Activated CD8-positive, alpha-beta T cell treated with anti-CD3 and anti-CD28 coated beads for 36 hours (primary cell): ENCODE results near the gene FGB. TPM values are rescaled to one million over a fixed set of nuclear protein-coding genes. Genes with fewer than 3 reads are reported as not detected.
"Not testable (repeated sequence)": the region's sequence is repeated elsewhere in the genome, so short reads cannot be mapped to it uniquely, and the experiment has no call there.

Source experiments
- ATAC-seq: fragments of 200-7000 bp; cut with Tn5 transposase; one replicate; pipeline ENCODE4 v1.10.0; 2021; ENCODE audit warnings: mild to moderate bottlenecking, moderate library complexity
- CTCF ChIA-PET: fragments of 350-600 bp; sonication (Branson Sonifier 250); formaldehyde crosslinking; loops from one replicate; lab custom pipeline; 2021; ENCODE audit warnings: antibody characterized with exemption; lab: Charles Lee
- POLR2A ChIA-PET: fragments of 350-600 bp; sonication (Branson Sonifier 250); formaldehyde crosslinking; loops from one replicate; lab custom pipeline; 2021; ENCODE audit warnings: antibody characterized with exemption; lab: Charles Lee
- DNase-seq: peaks from one replicate; pipeline ENCODE4 v3.0.0-alpha.2; 2020
- H3K27ac Mint-ChIP-seq: one replicate; pipeline ENCODE4 v1.8.0; 2021; ENCODE audit warnings: mild to moderate bottlenecking, mixed read lengths
- H3K27me3 Mint-ChIP-seq: one replicate; pipeline ENCODE4 v1.8.0; 2021; ENCODE audit warnings: mixed read lengths
- H3K36me3 Mint-ChIP-seq: one replicate; pipeline ENCODE4 v1.8.0; 2021; ENCODE audit warnings: low read depth, mixed read lengths
- H3K4me1 Mint-ChIP-seq: one replicate; pipeline ENCODE4 v1.8.0; 2021; ENCODE audit warnings: low read depth, mixed read lengths
- H3K4me3 Mint-ChIP-seq: one replicate; pipeline ENCODE4 v1.8.0; 2021; ENCODE audit warnings: mild to moderate bottlenecking, moderate library complexity, mixed read lengths
- H3K9me3 Mint-ChIP-seq: one replicate; pipeline ENCODE4 v1.8.0; 2021; ENCODE audit warnings: mixed read lengths
- CTCF ChIP-seq: fragments of 200-600 bp; IDR thresholded peaks from one replicate; pipeline ENCODE4 v1.8.0; 2022; ENCODE audit warnings: antibody characterized with exemption, mild to moderate bottlenecking
- intact Hi-C: fragments of 100-400 bp; cut with micrococcal nuclease; formaldehyde crosslinking; loops from one replicate; pipeline ENCODE4 v1.10.0; 2022
- total RNA-seq, 2 experiments: library from RNA; stranded (reverse); gene quantifications; one replicate each; pipeline ENCODE4 v1.2.3, GENCODE V29; 2021

FGB gene
- total RNA-seq, 2 experiments from 2014 or later: not detected

GRCh38 chr4:154590329-154591006 is 27.7 kb downstream of the FGB start, which contains the start of gene FGA:
Gene FGA, minus strand, starts transcription at chr4:154590742. Its CDS starts 55 bp downstream, at chr4:154590687.
- no peak for ATAC-seq
- Mint-ChIP-seq H3K36me3 (no peaks in the 10 kb centered on the region), H3K27ac (no peak within 1 kb of the TSS), H3K9me3 (no peaks in the 10 kb centered on the region), H3K27me3 (peaks cover 19% of the 10 kb centered on the region), H3K4me3 (no peak within 1 kb of the TSS), H3K4me1 (no peaks in the 10 kb centered on the region)
- no peak for TF ChIP-seq CTCF
- intact Hi-C loops: no loop called here
- ChIA-PET CTCF (interaction anchor here (1.4 kb wide), 1 partner anchor 31 kb away, joined by 3 read pairs; no protein-coding TSS in a partner anchor), POLR2A (no interaction called here)
- no peak for DNase-seq

DNA sequence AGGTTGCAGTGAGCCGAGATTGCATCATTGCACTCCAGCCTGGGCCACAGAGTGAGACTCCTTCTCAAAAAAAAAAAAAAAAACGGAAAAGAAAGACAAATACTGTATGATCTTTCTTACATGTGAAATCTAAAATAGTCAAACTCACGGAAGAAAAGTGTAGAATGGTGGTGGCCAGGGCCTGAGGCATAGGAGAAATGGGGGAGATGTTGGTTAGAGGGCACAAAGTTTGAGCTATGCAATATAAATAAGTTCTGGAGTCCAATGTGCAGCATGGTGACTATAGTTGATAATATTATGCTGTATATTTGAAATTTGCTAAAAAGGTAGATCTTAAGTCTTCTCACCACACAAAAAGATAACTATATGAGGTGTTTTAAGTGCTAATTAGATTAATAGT is 29.1 kb downstream of the FGB start:
- DNase-seq (no peak), ATAC-seq (no peak)
- no peaks in the 10 kb centered on the region for H3K9me3 Mint-ChIP-seq
- peaks cover 21% of the 10 kb centered on the region for H3K27me3 Mint-ChIP-seq
- no peak for TF ChIP-seq CTCF
- intact Hi-C loops: no loop called here
- ChIA-PET CTCF (interaction anchor here (1.4 kb wide), 1 partner anchor 33 kb away, joined by 3 read pairs; no protein-coding TSS in a partner anchor), POLR2A (no interaction called here)
- H3K27ac Mint-ChIP-seq: no peak overlapping the region
- H3K4me3 Mint-ChIP-seq: no peak overlapping the region
- no peaks in the 10 kb centered on the region for H3K4me1 Mint-ChIP-seq
- H3K36me3 Mint-ChIP-seq: no peaks in the 10 kb centered on the region

DNA sequence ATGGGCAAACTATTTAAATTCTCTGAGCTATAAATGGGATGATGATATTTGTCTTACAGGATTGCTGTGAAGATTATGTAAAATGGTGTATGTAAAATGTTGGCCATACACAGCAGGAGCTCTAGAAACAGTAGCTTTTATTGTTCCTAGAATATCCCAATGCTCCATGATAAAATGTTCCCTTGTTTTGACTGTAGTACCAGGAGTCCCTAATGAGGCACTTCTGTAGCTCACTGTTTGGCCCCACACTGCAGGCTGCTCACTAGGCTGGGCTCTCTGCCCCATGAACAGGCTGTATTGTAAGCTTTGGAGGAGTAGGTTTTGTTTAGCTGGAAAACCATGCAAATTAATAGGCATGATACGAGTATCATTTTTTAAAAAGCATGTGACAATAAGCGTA is 31.1 kb downstream of the FGB start:
- CTCF ChIA-PET: interaction anchor here (1.2 to 1.3 kb wide), 3 partner anchors 26 to 81 kb away, joined by 3 read pairs; partner anchors contain the start of gene PLRG1
- H3K27ac Mint-ChIP-seq: no peak overlapping the region

GRCh38 chr4:154594343-154594742 is 31.5 kb downstream of the FGB start:
- POLR2A ChIA-PET, H3K4me1 Mint-ChIP-seq: not testable (repeated sequence)
- CTCF ChIA-PET: interaction anchor here (1.0 to 1.3 kb wide), 4 partner anchors 24 to 45 kb away, joined by 3 to 6 read pairs (median 4); partner anchors contain the start of gene PLRG1

More for the DNA sequence above, 31.1 kb downstream of the FGB start:
- Mint-ChIP-seq H3K4me1 (no peaks in the 10 kb centered on the region), H3K36me3 (no peaks in the 10 kb centered on the region), H3K9me3 (no peaks in the 10 kb centered on the region), H3K4me3 (no peak overlapping the region), H3K27me3 (peaks cover 23% of the 10 kb centered on the region)
- intact Hi-C loops: no loop called here
- no peak for ATAC-seq
- no peak for TF ChIP-seq CTCF
- DNase-seq: no peak
- POLR2A ChIA-PET: no interaction called here

DNA sequence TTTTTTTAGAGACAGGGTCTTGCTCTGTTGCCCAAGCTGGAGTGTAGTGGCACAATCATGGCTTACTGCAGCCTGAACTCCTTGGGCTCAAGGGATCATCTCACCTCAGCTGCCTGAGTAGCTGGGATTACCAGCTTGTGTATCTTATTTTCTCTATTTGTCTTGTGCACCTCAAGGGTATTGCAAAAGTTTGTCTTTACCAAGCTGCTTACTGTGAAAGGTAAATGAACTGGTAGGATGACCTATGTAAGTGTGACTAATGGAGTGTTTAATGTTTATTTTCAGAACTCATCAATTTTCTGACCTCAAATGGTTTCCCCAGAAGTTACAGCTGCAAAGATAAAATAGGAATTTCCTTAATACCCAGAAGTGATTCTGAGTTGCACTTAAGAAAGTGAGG is 33.0 kb downstream of the FGB start:
- no peaks in the 10 kb centered on the region for H3K36me3 Mint-ChIP-seq
- DNase-seq (no peak), ATAC-seq (no peak)
- ChIA-PET POLR2A (no interaction called here), CTCF (interaction anchor here (1.1 kb wide), 1 partner anchor 37 kb away, joined by 3 read pairs; no protein-coding TSS in a partner anchor)
- H3K4me1 Mint-ChIP-seq: no peaks in the 10 kb centered on the region
- intact Hi-C loops: no loop called here
- no peak overlapping the region for H3K4me3 Mint-ChIP-seq
- H3K27ac Mint-ChIP-seq: no peak overlapping the region
- H3K9me3 Mint-ChIP-seq: no peaks in the 10 kb centered on the region
- peaks cover 16% of the 10 kb centered on the region for H3K27me3 Mint-ChIP-seq
- TF ChIP-seq CTCF: no peak

More at GRCh38 chr4:154594343-154594742, 31.5 kb downstream of the FGB start:
- H3K27me3 Mint-ChIP-seq: peaks cover 22% of the 10 kb centered on the region
- H3K4me3 Mint-ChIP-seq, H3K9me3 Mint-ChIP-seq, intact Hi-C loops, H3K36me3 Mint-ChIP-seq, H3K27ac Mint-ChIP-seq, DNase-seq, ATAC-seq: not testable (repeated sequence)

DNA sequence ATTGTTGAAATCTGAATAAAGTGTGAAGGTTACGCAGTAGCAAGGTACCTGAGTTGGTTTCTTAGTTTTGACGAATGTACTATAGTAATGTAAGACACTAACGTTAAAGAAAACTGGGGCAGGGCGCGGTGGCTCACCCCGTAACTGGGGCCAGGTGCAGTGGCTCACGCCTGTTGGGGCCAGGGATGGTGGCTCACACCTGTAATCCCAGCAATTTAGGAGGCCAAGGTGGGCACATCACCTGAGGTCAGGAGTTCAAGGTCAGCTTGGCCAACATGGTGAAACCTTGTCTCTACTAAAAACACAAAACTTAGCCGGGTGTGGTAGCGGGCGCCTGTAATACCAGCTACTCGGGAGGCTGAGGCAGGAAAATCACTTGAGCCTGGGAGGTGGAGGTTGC is 34.5 kb downstream of the FGB start:
- H3K9me3 Mint-ChIP-seq, DNase-seq, intact Hi-C loops, H3K27ac Mint-ChIP-seq, H3K4me1 Mint-ChIP-seq, POLR2A ChIA-PET, CTCF ChIA-PET, H3K36me3 Mint-ChIP-seq, ATAC-seq, H3K4me3 Mint-ChIP-seq: not testable (repeated sequence)
- peaks cover 17% of the 10 kb centered on the region for H3K27me3 Mint-ChIP-seq
